HT-29 (cell line): Measurements from ENCODE around the gene LRRC43. TPM values are rescaled to one million over a fixed set of nuclear protein-coding genes. Genes with fewer than 3 reads are reported as not detected.

Source experiments
- DNase-seq: peaks from one replicate; pipeline ENCODE4 v3.0.0-alpha.2; 2015; ENCODE audit warnings: low spot score
- total RNA-seq: library from RNA; depleted of rRNA; stranded (reverse); fragments of >200 nt; shearing (Covaris generic); gene quantifications from 2 replicates; pipeline ENCODE4 v1.2.3, GENCODE V29; 2014; rRNA removed

The LRRC43 gene
- total RNA-seq = not detected in 2 replicates

GRCh38 chr12:122182887-122183587 is at the start of gene LRRC43:
TSS of gene LRRC43 (plus strand) at chr12:122183123. CDS start at chr12:122183145, 22 bp downstream.
- DNase-seq = no peak

GRCh38 chr12:122133192-122133950 is 49.6 kb upstream of the LRRC43 start:
- DNase-seq = no peak

GRCh38 chr12:122135437-122136031 is 47.4 kb upstream of the LRRC43 start:
- no peak for DNase-seq

GRCh38 chr12:122137229-122137628 is 45.7 kb upstream of the LRRC43 start:
- DNase-seq = no peak

- DNase-seq = peak; percentile 79
Observed at GRCh38 chr12:122137681-122138080, 45.2 kb upstream of the LRRC43 start.

- DNase-seq = no peak
Observed at GRCh38 chr12:122138181-122138580, 44.7 kb upstream of the LRRC43 start.

- no peak for DNase-seq
Observed at GRCh38 chr12:122138616-122139015, 44.3 kb upstream of the LRRC43 start.

GRCh38 chr12:122139266-122139665 is 43.7 kb upstream of the LRRC43 start:
- DNase-seq = peak; percentile 67

- peak; percentile 92 for DNase-seq
Observed at GRCh38 chr12:122139941-122140340, 43.0 kb upstream of the LRRC43 start.

- DNase-seq = no peak
Observed at GRCh38 chr12:122140467-122141257, 42.3 kb upstream of the LRRC43 start.

- no peak for DNase-seq
Observed at GRCh38 chr12:122141911-122142725, 40.8 kb upstream of the LRRC43 start.

- DNase-seq = no peak
Observed at GRCh38 chr12:122142857-122143256, 40.1 kb upstream of the LRRC43 start.

GRCh38 chr12:122144885-122145284 is 38.0 kb upstream of the LRRC43 start:
- no peak for DNase-seq

- no peak for DNase-seq
Observed at GRCh38 chr12:122145505-122146330, 37.2 kb upstream of the LRRC43 start.

- DNase-seq = no peak
Observed at GRCh38 chr12:122147514-122148290, 35.2 kb upstream of the LRRC43 start.

GRCh38 chr12:122148657-122149056 is 34.3 kb upstream of the LRRC43 start:
- no peak for DNase-seq

GRCh38 chr12:122150127-122150681 is 32.7 kb upstream of the LRRC43 start:
- no peak for DNase-seq

GRCh38 chr12:122152754-122153153 is 30.2 kb upstream of the LRRC43 start:
- DNase-seq = no peak

GRCh38 chr12:122155705-122156104 is 27.2 kb upstream of the LRRC43 start:
- no peak for DNase-seq
